Kidney (tissue), 14 donors: ENCODE results near the gene VCL. TPM values are rescaled to one million over a fixed set of nuclear protein-coding genes. Genes with fewer than 3 reads are reported as not detected.
A peak's percentile ranks its signal among the peaks of the same experiment; 100 is the strongest.

Source experiments
- DNase-seq, 5 donors: peaks; one replicate each; pipeline ENCODE4 v3.0.0-alpha.2; 2013 to 2020
- FAIRE-seq: peaks from 2 replicates; lab custom pipeline; 2012; peaks lifted over from hg19 to GRCh38; lab: Jason Lieb, UNC
- H3K27ac ChIP-seq, 2 donors: one replicate each; pipeline ENCODE4 v1.7.0; 2013; ENCODE audit warnings: low read depth in 2 of 2, low read length in 2 of 2, inconsistent platforms in 1 of 2
- H3K27me3 ChIP-seq: one replicate; pipeline ENCODE4 v1.7.1; 2013; ENCODE audit warnings: low read length, inconsistent platforms; ENCODE audit not compliant: control insufficient read depth, insufficient read depth
- H3K36me3 ChIP-seq, 3 donors: one replicate each; pipeline versions ENCODE4 v1.7.0 to v1.7.1; 2013; ENCODE audit warnings: low read length in 3 of 3, control low read depth in 1 of 3, inconsistent platforms in 1 of 3; ENCODE audit not compliant: insufficient read depth in 3 of 3, control insufficient read depth in 2 of 3
- H3K4me1 ChIP-seq, 3 donors: one replicate each; pipeline versions ENCODE4 v1.7.0 to v1.7.1; 2013; ENCODE audit warnings: low read length in 3 of 3, inconsistent platforms in 1 of 3, low read depth in 1 of 3; ENCODE audit not compliant: control insufficient read depth in 2 of 3, insufficient read depth in 2 of 3
- H3K4me3 ChIP-seq, 3 donors: one replicate each; pipeline versions ENCODE4 v1.7.0 to v1.8.1; 2013; ENCODE audit warnings: low read length in 3 of 3, control low read depth in 1 of 3, inconsistent platforms in 1 of 3
- H3K9ac ChIP-seq, 3 donors: one replicate each; pipeline versions ENCODE4 v1.7.0 to v1.7.1; 2013; ENCODE audit warnings: low read length in 3 of 3, control low read depth in 1 of 3, inconsistent platforms in 1 of 3
- H3K9me3 ChIP-seq, 3 donors: one replicate each; pipeline versions ENCODE4 v1.7.0 to v1.7.1; 2013; ENCODE audit warnings: low read length in 3 of 3, control low read depth in 1 of 3, inconsistent platforms in 1 of 3; ENCODE audit not compliant: control insufficient read depth in 2 of 3, insufficient read depth in 1 of 3
- CTCF ChIP-seq: IDR thresholded peaks from 3 replicates; pipeline ENCODE4 v1.5.1; 2012; ENCODE audit warnings: mild to moderate bottlenecking, moderate library complexity, borderline replicate concordance; ENCODE audit not compliant: insufficient read depth; ENCODE audit errors: extremely low read depth
- intact Hi-C: fragments of 100-400 bp; cut with DNase I; formaldehyde crosslinking; loops from one replicate; pipeline ENCODE4 v1.11.1; 2022
- polyA plus RNA-seq: library from polyadenylated mRNA; stranded (reverse); fragments of 350-450 nt; fragmentation: Illumina TruSeq; extraction: RNeasy Lipid Tissue Mini Kit (QIAGEN cat#74804); gene quantifications from one replicate; pipeline ENCODE4 v1.2.3, GENCODE V29; 2014; ENCODE audit warnings: low read depth, low replicate concordance; ENCODE audit not compliant: insufficient read depth
- total RNA-seq: library from RNA; stranded (reverse); fragmentation: NEBNext Ultra II Directional; extraction: Animal tissue kit (Norgen Biotek cat#: 25700); gene quantifications from one replicate; pipeline ENCODE4 v1.2.1, GENCODE V29; 2021
- donor health status: control.
- donor health status: control.
- donor health status: control.
- donor health status: control.
- donor health status: control.
- donor health status: DM: yes; HTN: yes; CAD: no.
- donor health status: Normal renal cell carcinoma (clear cell type).

VCL gene
- total and polyA plus RNA-seq, 2 donors from 2014 or later: 23.8 to 167 TPM

DNA sequence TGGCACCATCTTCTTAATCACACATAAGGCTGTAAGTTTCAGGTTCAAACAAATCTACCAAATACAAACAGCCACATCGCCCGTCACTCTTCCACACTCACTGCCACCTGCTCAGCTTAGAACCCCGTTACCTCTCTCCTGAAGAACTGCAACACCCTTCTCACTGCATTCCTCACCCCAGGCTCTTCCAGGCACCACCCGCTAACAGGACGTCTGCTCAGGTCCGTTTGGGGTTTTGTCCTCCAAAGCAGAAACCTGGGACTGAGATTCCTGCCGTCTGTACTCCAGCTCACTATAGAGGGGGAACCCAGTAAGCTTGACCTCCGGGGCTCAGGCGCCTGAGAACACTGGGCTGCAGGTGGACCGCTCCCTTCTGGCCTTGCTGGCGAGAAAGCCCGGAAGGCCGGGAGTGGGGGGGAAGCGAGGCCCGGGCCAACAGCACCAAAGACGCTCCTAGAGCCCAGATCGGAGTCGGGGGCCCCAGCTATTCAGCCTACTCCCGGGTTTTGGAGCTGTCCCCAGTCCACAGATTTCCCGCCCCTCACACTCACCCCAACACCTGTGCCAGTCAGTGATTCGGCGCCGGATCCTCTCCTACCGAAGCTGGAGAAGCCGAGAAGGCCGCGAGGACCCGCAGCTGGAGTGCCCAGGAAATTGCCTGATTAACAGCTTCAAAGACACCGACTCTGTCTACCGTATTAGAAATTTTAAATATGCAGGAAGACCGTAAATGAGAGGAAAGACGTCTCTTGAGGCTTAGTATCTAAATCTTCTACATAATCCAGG, 152.5 kb downstream of the VCL start, which contains the start of gene AP3M1:
Gene AP3M1 (minus strand): TSS at position 625 of the 786 bp plus-strand sequence. CDS start 12,449 bp downstream, outside the sequence.
- H3K27me3 ChIP-seq: no peaks in the 10 kb centered on the region
- H3K4me1 ChIP-seq: peaks cover 0 to 14% (median 11%) of the 10 kb centered on the region in 3 donors
- H3K9me3 ChIP-seq: no peaks in the 10 kb centered on the region
- H3K4me3 ChIP-seq: peak within 1 kb of the TSS; percentile 82 to 98 (median 84)
- TF ChIP-seq CTCF: no peak
- FAIRE-seq (no peak), DNase-seq (peak in 2 of 5 donors; percentile 93 to 94)
- H3K9ac ChIP-seq: peak within 1 kb of the TSS; percentile 74 to 95 (median 94)
- H3K27ac ChIP-seq: peak within 1 kb of the TSS; percentile 85 to 90
- H3K36me3 ChIP-seq: no peaks in the 10 kb centered on the region
- intact Hi-C loops: no loop called here

- intact Hi-C loops: no loop called here
- H3K9ac ChIP-seq: peak within 1 kb of the TSS; percentile 74 to 95 (median 94)
- peaks cover 0 to 12% (median 11%) of the 10 kb centered on the region in 3 donors for H3K4me1 ChIP-seq
- no peaks in the 10 kb centered on the region for H3K9me3 ChIP-seq
- H3K36me3 ChIP-seq: no peaks in the 10 kb centered on the region
- peak within 1 kb of the TSS; percentile 85 to 90 for H3K27ac ChIP-seq
- DNase-seq: peak; percentile 100
- no peaks in the 10 kb centered on the region for H3K27me3 ChIP-seq
- FAIRE-seq: peak; percentile 72
- H3K4me3 ChIP-seq: peak within 1 kb of the TSS; percentile 82 to 98 (median 84)
- peak; percentile 5 for TF ChIP-seq CTCF
Observed at GRCh38 chr10:74150990-74151878, 153.3 kb downstream of the VCL start, which contains the start of gene ADK. TSS of gene ADK (plus strand) at chr10:74151221. CDS start at chr10:74151279, 58 bp downstream.

DNA sequence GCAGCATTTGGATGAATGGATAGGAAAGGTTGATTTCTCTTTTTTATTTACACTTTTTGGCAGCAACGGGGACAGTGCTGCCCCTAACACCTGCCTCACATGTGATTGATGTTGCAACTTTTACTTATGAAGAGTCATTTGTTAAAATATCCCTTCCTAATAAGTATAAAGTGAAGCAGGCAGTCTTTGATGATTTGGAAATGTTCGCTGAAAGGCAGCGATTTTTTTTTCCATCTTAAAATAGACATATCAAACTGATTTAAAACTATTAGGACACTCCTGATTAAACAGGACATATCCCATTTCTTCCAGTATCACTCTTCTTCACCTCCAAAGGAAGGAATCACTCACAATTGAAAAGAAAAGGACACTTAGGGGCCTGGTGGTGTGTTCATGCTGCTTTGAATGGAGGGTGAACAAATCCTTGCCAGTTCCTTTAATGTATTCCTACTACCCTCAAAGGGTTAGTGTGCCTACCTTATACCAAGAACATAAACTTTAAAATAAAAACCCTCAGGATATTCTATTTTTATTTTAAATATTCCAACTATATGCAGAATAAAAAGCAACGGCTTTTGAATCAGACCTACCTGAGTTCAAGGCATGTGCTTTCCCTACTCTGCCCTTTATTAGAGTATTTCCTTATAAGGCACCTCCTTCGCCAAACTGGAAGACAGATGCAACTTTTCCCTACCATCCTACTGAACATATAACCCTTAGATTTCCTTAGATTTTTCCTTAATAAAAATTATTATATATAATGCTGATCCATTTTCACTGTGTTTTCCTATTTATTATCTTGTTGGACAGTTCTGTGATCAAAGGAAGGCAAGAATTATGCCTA, 154.2 kb downstream of the VCL start:
- no peaks in the 10 kb centered on the region for H3K27me3 ChIP-seq
- H3K4me3 ChIP-seq: peak overlapping the region; percentile 82 to 84 (median 84)
- no peak for TF ChIP-seq CTCF
- DNase-seq (peak in 1 of 5 donors; percentile 30), FAIRE-seq (no peak)
- peak overlapping the region; percentile 74 to 82 (median 81) for H3K9ac ChIP-seq
- intact Hi-C loops: no loop called here
- no peaks in the 10 kb centered on the region for H3K9me3 ChIP-seq
- H3K4me1 ChIP-seq: peaks cover 0 to 12% (median 11%) of the 10 kb centered on the region in 3 donors
- no peaks in the 10 kb centered on the region for H3K36me3 ChIP-seq
- peak overlapping the region; percentile 85 to 90 for H3K27ac ChIP-seq
